Measurements from ENCODE around the gene DOCK10.

The DOCK10 gene

GRCh38 chr2:224869601-224870233 lies 172.6 kb downstream of the DOCK10 start:
- no peak for DNase-seq

DNA sequence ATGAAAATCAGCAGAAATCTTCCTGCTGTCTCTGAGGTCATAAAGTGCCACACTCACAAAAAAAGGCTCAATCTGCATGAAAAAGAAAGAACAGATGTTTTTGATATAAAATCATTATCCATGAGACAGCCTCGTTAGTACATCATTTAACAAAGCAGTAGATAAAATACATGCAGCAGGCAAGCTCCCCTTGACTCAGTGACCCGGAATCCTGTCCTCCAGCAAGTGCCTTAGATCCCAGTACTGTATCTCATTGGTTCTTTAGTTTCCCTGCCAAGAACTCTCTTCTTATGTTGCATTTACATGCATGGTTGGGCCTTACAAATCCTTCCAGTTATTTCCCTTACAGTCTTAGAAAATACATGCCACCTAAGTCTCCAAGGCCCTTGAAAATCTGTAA lies 177.3 kb downstream of the DOCK10 start:
- no peak for DNase-seq

- no peak for DNase-seq
These were observed 181.0 kb downstream of the DOCK10 start for GRCh38 chr2:224861266-224861665.

DNA sequence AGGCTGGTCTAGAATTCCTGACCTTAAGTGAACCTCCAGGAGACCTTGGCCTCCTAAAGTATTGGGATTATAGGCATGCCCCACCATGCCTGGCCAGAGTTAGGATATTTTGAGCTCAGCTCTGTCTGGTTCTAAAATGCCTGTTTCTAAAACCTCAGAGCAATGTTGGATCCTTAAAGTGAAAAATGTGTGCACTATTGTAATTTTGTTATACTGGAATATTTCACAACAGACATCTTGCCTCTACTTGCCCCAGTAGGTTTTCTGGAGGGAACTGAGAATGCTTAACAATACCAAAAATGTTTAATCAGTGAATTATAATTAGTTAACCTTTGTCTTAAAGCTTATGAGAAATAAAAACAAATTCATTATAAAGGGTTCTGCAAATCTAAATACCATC lies 181.5 kb downstream of the DOCK10 start:
- no peak for DNase-seq

DNA sequence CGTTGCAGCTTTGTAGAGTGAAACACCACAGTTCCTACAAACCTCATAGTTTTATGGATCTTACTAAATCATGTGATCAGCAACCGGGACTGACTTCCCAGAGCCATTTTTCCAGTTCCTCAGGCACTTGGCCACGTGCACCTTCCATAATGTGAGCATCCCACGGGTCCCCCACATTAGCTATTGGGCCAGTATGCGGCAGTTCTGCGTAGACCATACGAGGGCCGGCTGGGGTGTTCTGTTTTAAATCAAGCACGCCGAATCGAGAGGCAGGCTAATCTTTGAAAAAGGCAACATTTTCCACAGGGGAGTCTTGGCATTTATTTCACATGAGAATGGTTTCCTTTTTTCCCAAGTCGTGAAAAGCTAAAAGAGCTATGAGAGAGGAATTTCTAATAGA lies 190.5 kb downstream of the DOCK10 start:
- no peak for DNase-seq

GRCh38 chr2:224850081-224850480 lies 192.2 kb downstream of the DOCK10 start:
- no peak for DNase-seq

- DNase-seq = no peak
These were observed 193.0 kb downstream of the DOCK10 start for GRCh38 chr2:224849264-224849663.

DNA sequence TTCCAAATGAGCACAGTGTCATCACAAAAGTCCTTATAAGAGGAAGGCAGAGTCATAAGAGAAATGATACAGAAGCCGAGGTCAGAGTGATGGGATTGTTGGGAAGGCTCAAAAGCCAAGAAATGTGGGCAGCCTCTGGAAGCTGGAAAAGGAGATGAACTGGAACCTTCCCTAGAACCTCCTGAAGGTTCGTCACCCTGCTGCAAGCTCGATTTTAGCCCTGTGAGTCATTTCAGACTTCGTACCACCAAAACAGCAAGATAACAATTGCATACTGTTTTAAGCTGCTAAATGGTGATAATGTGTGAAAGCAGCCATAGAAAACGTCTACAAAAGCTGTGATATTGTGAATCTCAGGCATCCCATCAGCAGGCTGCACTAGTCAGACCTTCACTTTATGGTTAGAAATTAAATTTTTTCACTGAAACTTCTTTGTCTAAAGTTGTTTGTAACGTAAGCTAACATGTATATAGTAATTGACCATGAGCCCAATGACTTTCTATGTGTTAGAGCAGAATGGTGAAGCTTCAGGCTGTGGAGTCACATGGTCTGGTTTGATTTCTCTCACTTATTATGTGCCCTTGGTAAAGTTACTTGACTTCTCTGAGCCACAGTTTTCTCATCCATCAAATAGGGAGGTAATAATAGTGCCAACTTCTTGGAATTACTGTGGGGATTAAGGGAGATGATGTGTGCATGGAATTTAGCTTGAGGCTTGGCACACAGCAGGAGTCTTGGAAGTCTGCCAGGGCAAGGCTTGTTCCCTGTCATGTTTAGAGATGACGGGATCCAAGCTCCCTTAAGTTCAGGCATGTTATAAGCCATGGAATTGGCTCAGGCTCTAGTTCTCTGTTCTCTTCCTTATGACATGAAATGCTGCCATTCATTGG lies 194.1 kb downstream of the DOCK10 start:
- no peak for DNase-seq

DNA sequence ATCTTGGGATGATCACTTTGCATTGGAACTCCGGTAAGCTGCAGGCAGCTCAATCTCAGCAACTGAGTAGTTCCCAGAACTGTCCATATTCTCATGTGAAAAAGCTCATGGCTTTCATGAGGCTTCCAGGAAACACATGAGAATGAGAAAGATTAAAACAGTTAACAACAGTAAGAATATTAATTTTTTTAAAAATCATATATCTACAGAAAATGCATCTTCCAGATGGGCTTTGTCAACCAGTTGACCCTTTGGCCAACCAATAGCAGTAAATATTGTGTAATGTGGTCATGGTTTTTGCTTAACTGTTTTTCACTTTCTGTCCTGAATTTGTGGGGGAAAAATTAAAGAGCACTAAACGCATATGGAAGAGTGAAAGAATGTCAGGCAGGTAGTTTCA lies 194.9 kb downstream of the DOCK10 start:
- DNase-seq = no peak

DNA sequence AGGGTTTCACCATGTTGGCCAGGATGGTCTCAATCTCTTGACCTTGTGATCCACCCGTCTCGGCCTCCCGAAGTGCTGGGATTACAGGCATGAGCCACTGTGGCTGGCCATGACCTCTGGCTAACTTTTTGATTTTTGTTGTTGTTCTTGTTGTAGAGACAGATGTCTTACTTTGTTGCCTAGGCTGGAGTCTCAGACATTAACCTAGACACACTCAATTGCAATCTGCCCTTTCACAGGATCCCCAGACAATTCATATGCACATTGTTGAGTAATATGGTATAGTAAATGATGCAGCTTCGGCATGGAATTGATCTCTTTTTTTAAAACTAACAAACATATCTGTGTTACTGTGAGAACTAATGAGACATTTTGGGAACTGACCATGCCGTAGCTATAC lies 195.6 kb downstream of the DOCK10 start:
- no peak for DNase-seq

DNA sequence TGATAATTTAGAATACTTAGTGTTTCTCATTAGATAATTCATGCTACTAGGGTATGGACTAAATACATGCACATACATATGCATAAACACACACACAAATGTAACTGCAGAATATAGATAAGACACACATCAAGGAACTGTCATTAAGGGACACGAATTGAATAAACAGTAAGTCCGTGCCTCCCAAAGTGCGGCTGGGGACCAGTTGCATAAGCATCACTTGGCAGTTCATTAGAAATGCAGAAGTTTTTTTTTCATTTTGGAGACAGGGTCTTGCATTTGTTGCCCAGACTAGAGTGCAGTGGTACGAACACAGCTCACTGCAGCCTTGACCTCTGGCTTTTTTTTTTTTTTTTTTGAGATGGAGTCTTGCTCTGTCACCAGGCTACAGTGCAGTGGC lies 196.1 kb downstream of the DOCK10 start:
- no peak for DNase-seq

DNA sequence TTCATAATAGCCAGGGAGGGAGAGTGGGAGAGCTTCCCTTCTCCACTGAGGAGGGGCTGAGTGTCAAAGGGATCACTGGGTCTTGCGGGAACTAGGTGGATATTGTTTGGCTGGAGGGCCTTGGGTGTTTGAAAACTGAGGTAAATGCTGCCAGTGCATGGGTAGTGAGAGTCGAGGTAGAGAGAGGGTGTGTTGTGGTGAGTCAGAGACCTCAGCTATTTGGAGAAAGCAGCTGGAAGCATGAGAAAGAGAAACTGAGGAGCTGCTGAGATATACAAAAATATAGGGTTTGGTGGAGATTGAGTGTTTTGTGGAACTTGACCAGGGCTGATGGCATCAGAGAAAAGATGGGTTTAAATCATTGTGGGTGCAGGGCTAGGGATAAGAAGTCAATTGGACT lies 199.1 kb downstream of the DOCK10 start:
- DNase-seq = no peak

GRCh38 chr2:224841910-224842309 lies 200.4 kb downstream of the DOCK10 start:
- no peak for DNase-seq

DNA sequence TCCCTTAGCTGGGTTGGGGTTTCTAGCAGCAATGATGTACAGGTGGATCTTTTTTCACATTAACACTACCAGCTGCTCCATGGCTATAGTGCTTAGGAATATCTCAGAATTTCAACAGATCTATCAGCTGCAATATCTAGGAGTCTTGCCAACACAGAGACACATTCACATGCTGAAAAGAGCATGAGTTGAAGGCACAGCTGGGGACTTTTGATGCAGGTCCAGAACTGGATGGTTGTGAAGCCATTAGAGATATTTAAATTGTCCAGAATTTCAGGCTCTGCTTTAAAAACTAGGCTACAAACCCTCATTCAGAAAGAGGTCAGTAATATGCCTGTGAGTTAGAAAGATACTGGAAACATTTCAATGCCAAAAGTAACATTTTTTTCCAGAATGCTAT lies 203.9 kb downstream of the DOCK10 start:
- no peak for DNase-seq

- no peak for DNase-seq
These were observed 204.7 kb downstream of the DOCK10 start for GRCh38 chr2:224837558-224837957.

GRCh38 chr2:224837066-224837465 lies 205.2 kb downstream of the DOCK10 start:
- DNase-seq = no peak

DNA sequence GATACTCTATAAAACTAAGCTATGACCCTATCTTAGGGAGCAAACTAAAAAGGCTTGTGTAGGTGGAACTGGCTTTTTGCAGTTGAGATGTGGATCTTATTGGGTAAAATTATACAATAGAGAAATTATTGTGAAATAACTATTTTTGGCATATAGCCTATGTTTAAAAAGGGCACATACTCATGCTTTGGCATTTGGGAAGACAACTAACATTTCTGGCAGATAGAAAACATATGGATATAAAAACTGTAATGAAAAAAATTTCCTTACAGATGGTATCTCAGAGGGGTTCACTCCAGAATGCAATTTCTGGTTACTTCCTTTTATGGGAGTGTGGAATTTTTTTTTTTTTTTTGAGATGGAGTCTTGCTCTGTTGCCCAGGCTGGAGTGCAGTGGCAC lies 206.0 kb downstream of the DOCK10 start:
- DNase-seq = no peak

DNA sequence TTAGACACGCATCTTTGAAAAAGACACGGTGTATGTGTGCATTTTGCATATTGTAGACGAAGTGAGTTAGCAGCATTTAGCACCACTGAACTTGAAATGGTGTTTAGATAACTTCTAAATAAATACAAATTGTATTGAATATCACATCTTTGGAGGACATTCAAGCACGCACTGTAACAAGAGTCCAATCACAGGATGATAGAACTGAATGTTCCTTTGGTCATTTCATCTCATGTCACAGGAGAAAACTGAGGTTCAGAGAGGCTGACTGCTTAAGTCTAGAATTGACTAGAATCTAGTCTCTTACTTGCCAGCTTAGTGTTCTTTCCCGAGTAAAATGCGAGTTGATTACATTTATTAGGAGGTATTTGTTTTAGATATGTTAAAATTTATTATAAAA lies 206.9 kb downstream of the DOCK10 start:
- DNase-seq = no peak

DNA sequence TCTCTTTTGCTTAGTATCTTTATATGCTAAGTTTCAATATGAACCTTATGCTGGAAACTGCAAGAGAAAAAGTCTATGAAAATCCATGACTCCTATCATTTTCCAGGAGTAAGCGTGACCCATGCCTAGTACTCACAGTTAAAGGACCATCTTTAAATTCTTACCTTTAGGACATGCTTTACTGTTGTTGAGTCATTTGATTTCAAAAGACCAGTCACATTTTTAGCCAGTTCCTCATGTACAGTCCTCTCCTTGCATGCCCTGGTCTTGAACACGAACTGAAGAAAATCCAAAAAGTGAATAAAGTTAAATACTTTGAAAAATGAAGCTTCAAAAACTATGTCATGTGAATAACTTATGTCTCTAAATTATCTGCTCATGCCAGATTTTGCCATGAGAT lies 208.3 kb downstream of the DOCK10 start:
- no peak for DNase-seq

- DNase-seq = no peak
These were observed 210.1 kb downstream of the DOCK10 start for GRCh38 chr2:224832207-224832606.

DNA sequence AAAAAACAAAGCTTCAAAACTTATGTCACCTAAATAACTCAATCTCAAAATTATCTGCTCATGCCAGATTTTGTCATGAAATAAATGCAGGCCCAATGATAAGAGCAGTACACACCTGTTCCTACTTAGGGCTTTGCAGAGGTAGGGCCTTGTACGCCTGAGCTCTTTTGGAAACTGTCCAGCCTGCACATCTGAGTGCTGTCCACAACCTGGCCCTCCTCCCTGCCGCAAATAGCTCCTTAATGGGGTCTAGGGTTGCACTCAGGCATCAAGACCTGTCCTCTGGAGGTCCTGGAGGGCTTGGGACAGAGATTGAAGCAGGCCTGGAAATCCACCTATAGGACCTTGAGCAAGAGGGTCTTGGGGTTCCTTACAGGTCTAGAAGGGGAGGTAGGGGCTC lies 210.7 kb downstream of the DOCK10 start:
- DNase-seq = no peak

- no peak for DNase-seq
These were observed 221.8 kb downstream of the DOCK10 start for GRCh38 chr2:224820283-224820991.

DNA sequence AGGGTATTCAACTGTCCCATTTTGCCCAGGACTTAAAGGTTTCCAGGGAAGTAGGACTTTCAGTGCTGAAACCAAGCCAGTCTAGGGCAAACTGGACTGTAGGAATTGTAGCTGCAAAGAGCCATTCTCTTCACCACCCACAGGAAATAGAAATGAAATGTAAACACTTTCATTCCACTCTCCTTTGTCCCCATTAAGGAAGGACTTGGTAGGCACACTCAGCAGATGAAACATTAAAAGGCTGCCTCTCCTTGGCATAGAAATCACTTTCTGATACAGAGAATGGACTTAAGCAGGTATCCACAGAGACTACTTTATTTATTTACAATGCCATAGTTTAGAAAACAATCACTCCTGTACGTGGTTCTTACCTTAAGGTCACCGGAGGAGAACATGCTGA lies 223.2 kb downstream of the DOCK10 start:
- no peak for DNase-seq

- DNase-seq = no peak
These were observed 224.6 kb downstream of the DOCK10 start for GRCh38 chr2:224817676-224818075.

All from inflammatory macrophage treated with lipopolysaccharide for 1 hour (primary cell).